Epithelial cell of esophagus (primary cell): ENCODE data around the gene ATRAID.

Source experiments
- DNase-seq: peaks from one replicate; pipeline ENCODE4 v3.0.0; 2010; ENCODE audit warnings: low read depth
- H3K4me3 ChIP-seq: 2 replicates; pipeline ENCODE4 v1.5.1; 2011; ENCODE audit warnings: mild to moderate bottlenecking, low read length, control low read depth
- TF ChIP-seq, protein P1 (sequence below): IDR thresholded peaks from 2 replicates; pipeline ENCODE4 v1.5.1; 2011; ENCODE audit warnings: low read depth, mild to moderate bottlenecking, low read length, control low read depth, inconsistent platforms; ENCODE audit not compliant: insufficient read depth; ENCODE audit errors: missing control alignments

Gene ATRAID

DNA sequence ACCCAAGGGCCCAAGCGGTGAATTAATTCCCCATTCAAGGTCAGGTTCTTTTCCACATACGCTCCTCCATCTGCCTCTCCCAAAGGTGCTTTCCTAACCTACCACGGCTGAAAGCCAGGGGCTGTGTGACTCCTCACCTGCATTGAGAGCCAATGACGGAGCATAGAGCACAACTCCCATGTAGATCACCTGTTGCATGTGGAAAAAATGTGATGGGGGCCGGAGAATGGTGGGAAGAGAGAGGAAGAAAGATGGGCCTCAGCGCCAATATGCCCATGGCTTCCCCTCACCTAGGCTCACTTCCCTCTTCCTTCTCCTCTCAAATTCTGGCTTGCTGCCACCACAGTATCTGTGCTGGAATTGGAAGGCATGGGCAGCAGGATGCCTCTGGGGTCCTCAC lies 5.5 kb upstream of the ATRAID start:
- DNase-seq = no peak
- no peak overlapping the region for H3K4me3 ChIP-seq
- TF ChIP-seq, protein P1, sequence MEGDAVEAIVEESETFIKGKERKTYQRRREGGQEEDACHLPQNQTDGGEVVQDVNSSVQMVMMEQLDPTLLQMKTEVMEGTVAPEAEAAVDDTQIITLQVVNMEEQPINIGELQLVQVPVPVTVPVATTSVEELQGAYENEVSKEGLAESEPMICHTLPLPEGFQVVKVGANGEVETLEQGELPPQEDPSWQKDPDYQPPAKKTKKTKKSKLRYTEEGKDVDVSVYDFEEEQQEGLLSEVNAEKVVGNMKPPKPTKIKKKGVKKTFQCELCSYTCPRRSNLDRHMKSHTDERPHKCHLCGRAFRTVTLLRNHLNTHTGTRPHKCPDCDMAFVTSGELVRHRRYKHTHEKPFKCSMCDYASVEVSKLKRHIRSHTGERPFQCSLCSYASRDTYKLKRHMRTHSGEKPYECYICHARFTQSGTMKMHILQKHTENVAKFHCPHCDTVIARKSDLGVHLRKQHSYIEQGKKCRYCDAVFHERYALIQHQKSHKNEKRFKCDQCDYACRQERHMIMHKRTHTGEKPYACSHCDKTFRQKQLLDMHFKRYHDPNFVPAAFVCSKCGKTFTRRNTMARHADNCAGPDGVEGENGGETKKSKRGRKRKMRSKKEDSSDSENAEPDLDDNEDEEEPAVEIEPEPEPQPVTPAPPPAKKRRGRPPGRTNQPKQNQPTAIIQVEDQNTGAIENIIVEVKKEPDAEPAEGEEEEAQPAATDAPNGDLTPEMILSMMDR = no peak

- H3K4me3 ChIP-seq = no peak overlapping the region
- TF ChIP-seq, protein P1 = no peak
- DNase-seq = no peak
Observed at GRCh38 chr2:27208486-27209050, 3.3 kb upstream of the ATRAID start.

DNA sequence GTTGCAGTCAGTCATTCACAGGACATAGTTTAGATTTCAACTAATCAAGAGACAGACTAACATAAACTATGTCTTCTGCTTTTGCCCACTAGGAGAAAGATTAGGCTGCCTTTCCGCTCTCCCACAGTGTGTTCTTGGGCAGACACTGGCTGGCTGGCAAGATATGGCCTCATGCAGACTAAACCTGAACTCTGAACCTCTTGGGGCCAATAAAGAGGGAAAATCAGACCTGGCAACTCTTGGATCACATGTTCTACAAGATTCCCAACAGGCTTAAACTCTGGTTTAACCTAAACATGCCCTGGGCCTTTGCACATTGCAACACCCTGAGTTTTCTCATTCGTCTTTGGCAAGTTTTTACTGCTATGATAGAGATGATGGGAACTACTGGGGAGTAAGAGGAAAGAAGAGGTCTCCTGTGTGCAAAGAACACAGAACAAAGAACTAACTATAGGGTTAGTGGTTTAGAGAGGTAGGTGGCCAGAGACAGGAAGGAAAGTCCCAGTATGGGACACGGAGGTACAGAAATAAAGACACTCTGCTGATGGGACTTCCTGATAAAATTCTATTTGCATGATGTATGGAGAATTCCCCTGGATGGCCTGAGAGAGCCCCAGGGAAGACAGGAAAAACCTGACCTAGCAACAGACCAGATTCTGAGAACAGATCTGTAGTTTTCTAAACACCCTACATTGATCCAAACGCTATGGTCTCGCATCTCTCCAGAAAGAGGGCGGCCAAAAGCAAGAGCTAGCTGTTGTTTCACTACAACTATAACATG lies 2.0 kb upstream of the ATRAID start:
- peak; percentile 13 for DNase-seq
- TF ChIP-seq, protein P1 = no peak
- H3K4me3 ChIP-seq = no peak overlapping the region

DNA sequence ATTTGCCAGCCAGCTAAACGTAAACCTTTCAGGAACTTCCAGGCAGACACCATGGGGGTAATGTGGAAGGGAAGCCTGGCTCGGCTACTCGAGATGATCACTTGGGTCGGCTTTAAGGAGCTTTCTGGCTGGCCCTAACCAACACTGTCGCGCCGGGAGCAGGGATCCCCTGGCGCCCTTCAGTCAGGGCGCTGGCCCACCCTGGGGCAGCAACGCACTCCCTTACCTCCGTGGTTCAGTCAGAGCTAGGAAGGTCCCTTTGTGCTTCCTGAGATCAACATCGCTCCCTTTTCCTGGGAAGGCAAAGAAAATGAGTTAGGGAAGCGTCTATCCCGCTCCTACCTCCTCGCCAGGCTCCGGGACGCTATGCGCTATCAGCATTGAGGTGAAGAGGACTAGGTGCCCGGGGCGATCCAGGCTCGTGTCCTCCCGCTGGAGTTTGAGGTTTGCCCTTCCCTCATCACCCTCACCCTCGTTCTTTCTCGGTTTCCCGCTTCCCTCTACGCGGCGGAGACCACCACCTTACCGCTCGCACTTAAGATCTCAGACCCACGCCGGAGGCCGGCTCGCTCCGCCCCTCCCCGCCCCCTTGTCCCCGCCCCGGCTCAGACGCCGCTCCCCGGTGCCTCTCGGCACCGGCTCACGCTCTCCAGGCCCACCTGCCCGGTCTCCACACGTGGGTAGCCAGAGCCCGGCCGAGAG lies 449 bp upstream of the ATRAID start:
- TF ChIP-seq, protein P1 = no peak
- peak overlapping the region; percentile 85 for H3K4me3 ChIP-seq
- no peak for DNase-seq

DNA sequence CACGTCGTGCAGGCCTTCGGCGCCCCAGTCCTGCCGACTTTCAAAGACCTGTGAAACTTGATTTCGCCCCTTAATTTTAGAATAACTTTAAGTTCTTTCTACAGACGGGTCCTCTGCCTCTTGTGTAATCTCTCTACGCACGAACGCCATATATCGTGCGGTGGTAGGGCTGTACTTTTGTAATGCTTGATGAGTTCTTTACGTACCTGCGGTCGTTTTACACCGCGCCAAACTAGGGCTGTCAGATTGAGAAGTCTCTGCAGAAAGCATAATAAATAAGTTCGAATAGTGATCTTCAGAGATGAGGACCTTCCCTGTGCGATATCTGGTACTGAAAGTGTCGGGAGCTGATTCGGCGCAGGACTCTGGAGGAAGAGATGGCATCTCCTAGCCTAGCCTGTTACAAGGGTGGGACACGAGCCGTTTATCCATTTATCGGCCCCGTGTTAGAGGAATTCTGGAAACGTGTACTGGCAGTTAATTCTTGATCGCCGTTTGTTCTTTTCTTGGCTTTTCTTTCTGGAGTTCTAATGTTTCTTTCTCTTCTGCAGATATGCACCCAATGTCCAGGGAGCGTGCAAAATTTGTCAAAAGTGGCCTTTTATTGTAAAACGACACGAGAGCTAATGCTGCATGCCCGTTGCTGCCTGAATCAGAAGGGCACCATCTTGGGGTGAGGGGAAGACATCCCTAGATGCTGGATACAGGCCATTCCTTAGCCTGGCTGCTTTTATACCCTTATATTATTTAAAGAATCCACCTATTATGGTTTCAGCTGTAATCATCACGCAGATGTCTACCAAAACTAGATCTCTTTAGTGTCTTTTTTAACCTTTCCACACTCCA lies 1.0 kb downstream of the ATRAID start:
- H3K4me3 ChIP-seq = peak overlapping the region; percentile 85
- TF ChIP-seq, protein P1 = no peak
- DNase-seq = peak; percentile 56

DNA sequence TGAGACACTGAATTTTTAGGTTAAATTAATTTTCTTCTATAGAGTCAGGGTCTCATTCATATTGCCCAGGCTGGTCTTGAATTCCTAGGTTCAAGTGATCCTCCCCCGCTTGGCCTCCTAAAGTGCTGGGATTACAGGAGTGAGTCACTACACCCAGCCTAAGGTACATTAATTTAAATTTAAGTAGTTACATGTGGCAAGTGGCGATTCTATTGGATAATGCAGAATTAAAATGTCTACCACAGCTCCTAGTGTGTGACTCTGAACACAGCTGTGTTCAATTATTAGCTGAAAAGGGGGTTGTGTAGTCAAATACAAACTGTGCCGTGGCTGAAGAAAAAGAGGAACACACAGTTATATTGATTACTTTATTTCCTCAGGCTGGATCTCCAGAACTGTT lies 3.1 kb downstream of the ATRAID start:
- DNase-seq = no peak
- no peak overlapping the region for H3K4me3 ChIP-seq
- TF ChIP-seq, protein P1 = no peak
